Measurements from ENCODE around the gene SYNGR2. TPM values are rescaled to one million over a fixed set of nuclear protein-coding genes. Genes with fewer than 3 reads are reported as not detected.

Gene SYNGR2
- total and polyA plus RNA-seq, 2 donors (not counting 1 experiment from before 2014, with no cell fraction given), result 390 to 442 TPM

GRCh38 chr17:78134899-78135385, 33.4 kb upstream of the SYNGR2 start:
- intact Hi-C loops (cut with micrococcal nuclease), result loop anchor here (1.0 to 10.0 kb wide), 5 partner anchors 23 to 1700 kb away; partner anchors contain the start of gene CBX4
- H3K4me2 ChIP-seq (replicated peaks; ENCODE audit: low read depth, low read length, poor library complexity, severe bottlenecking), result peak overlapping the region; percentile 100
- Mint-ChIP-seq H3K4me1 (peaks cover 74% of the 10 kb centered on the region), H3K27ac (peak overlapping the region; percentile 95), H3K27me3 (no peaks in the 10 kb centered on the region), H3K4me3 (no peak overlapping the region), H3K9me3 (ENCODE audit: insufficient read depth) (no peaks in the 10 kb centered on the region)
- peaks cover 80% of the 10 kb centered on the region for H4K20me1 ChIP-seq (ENCODE audit: control insufficient read depth, insufficient read depth, low read length, poor library complexity, severe bottlenecking)
- H3K79me2 ChIP-seq (ENCODE audit: control insufficient read depth, insufficient read depth, low read length), result peaks cover 54% of the 10 kb centered on the region
- no peak overlapping the region for H3K9ac ChIP-seq (ENCODE audit: low read length)
- peak overlapping the region; percentile 88 to 92 for H3K27ac ChIP-seq (ENCODE audit: low read length in 2 of 2)
- peaks cover 0 to 1% (median 0%) of the 10 kb centered on the region in 3 donors for H3K9me3 ChIP-seq (ENCODE audit: control extremely low read depth in 1 of 3, control insufficient read depth in 2 of 3, insufficient read depth in 1 of 3, low read length in 2 of 3)
- ATAC-seq (ENCODE audit: low read depth) (no peak), DNase-seq (no peak)
- no peak overlapping the region for H2AFZ ChIP-seq (ENCODE audit: insufficient read depth, low read depth, low read length, poor library complexity, severe bottlenecking)
- H3K27me3 ChIP-seq (replicated peaks in 1 of 4; ENCODE audit: control extremely low read depth in 1 of 4, control insufficient read depth in 3 of 4, insufficient read depth in 4 of 4, low read length in 3 of 4), result no peaks in the 10 kb centered on the region
- peaks cover 0 to 72% of the 10 kb centered on the region in 2 experiments for H3K36me3 ChIP-seq (replicated peaks in 1 of 2; ENCODE audit: control extremely low read depth in 1 of 2, control insufficient read depth in 1 of 2, extremely low read depth in 1 of 2, insufficient read depth in 2 of 2, low read length in 1 of 2)
- ChIA-PET POLR2A (interaction anchor here (0.6 to 22.6 kb wide), 8 partner anchors 8 to 40 kb away, joined by 3 to 432 read pairs (median 9); partner anchors contain the start of genes C17orf99 and SYNGR2), CTCF (interaction anchor here (0.6 to 14.1 kb wide), 18 partner anchors 8 to 287 kb away, joined by 3 to 357 read pairs (median 9); partner anchors contain the start of genes AFMID, C17orf99, SYNGR2 and TK1)
- WGBS (ENCODE audit: insufficient coverage), result 92% methylated on average over 6 of the region's 9 CpGs
- TF ChIP-seq, protein P1, sequence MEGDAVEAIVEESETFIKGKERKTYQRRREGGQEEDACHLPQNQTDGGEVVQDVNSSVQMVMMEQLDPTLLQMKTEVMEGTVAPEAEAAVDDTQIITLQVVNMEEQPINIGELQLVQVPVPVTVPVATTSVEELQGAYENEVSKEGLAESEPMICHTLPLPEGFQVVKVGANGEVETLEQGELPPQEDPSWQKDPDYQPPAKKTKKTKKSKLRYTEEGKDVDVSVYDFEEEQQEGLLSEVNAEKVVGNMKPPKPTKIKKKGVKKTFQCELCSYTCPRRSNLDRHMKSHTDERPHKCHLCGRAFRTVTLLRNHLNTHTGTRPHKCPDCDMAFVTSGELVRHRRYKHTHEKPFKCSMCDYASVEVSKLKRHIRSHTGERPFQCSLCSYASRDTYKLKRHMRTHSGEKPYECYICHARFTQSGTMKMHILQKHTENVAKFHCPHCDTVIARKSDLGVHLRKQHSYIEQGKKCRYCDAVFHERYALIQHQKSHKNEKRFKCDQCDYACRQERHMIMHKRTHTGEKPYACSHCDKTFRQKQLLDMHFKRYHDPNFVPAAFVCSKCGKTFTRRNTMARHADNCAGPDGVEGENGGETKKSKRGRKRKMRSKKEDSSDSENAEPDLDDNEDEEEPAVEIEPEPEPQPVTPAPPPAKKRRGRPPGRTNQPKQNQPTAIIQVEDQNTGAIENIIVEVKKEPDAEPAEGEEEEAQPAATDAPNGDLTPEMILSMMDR (IDR thresholded peaks at IDR 0.05), result no peak
- TF ChIP-seq EZH2 (IDR thresholded peaks at IDR 0.05; ENCODE audit: borderline replicate concordance, insufficient read depth, low read depth, low read length, poor library complexity, severe bottlenecking), result no peak
- no peak overlapping the region for H3K4me3 ChIP-seq (ENCODE audit: control extremely low read depth in 1 of 5, extremely low read depth in 1 of 5, insufficient read depth in 1 of 5, low read depth in 2 of 5, low read length in 4 of 5)
- peaks cover 60 to 84% of the 10 kb centered on the region in 2 donors for H3K4me1 ChIP-seq (ENCODE audit: control insufficient read depth in 2 of 2, insufficient read depth in 2 of 2, low read length in 2 of 2)

Measured in B cell (primary cell).